Measurements from ENCODE around the gene SPAM1. TPM values are rescaled to one million over a fixed set of nuclear protein-coding genes. Genes with fewer than 3 reads are reported as not detected.

Gene SPAM1
- total RNA-seq, 4 donors from 2014 or later: 1.1 TPM; not detected in 2

- Histone ChIP-seq H3K9me3 (no peaks in the 10 kb centered on the region), H3K27ac (no peak overlapping the region), H3K36me3 (no peaks in the 10 kb centered on the region), H3K4me1 (no peaks in the 10 kb centered on the region), H3K4me3 (no peak overlapping the region), H3K27me3 (no peaks in the 10 kb centered on the region)
- no peak for DNase-seq
- TF ChIP-seq CTCF (IDR thresholded peaks at IDR 0.05) (no peak), POLR2A (IDR thresholded peaks at IDR 0.05) (no peak)
Observed at GRCh38 chr7:123974326-123974908, 49.4 kb downstream of the SPAM1 start.

GRCh38 chr7:123975084-123975483 is 50.0 kb downstream of the SPAM1 start:
- H3K9me3 ChIP-seq: no peaks in the 10 kb centered on the region
- no peak overlapping the region for H3K4me3 ChIP-seq
- H3K4me1 ChIP-seq: no peaks in the 10 kb centered on the region
- H3K27me3 ChIP-seq: no peaks in the 10 kb centered on the region
- TF ChIP-seq POLR2A (IDR thresholded peaks at IDR 0.05) (no peak), CTCF (IDR thresholded peaks at IDR 0.05) (no peak)
- no peaks in the 10 kb centered on the region for H3K36me3 ChIP-seq
- H3K27ac ChIP-seq: no peak overlapping the region
- DNase-seq: no peak

GRCh38 chr7:123977081-123977480 is 52.0 kb downstream of the SPAM1 start:
- TF ChIP-seq CTCF (IDR thresholded peaks at IDR 0.05): no peak
- TF ChIP-seq POLR2A (IDR thresholded peaks at IDR 0.05): no peak
- Histone ChIP-seq H3K27ac (no peak overlapping the region), H3K9me3 (no peaks in the 10 kb centered on the region), H3K27me3 (no peaks in the 10 kb centered on the region), H3K4me3 (no peak overlapping the region), H3K36me3 (no peaks in the 10 kb centered on the region), H3K4me1 (no peaks in the 10 kb centered on the region)
- DNase-seq: no peak

GRCh38 chr7:123979876-123980275 is 54.8 kb downstream of the SPAM1 start:
- Histone ChIP-seq H3K4me3 (no peak overlapping the region), H3K27me3 (no peaks in the 10 kb centered on the region), H3K4me1 (no peaks in the 10 kb centered on the region), H3K36me3 (no peaks in the 10 kb centered on the region), H3K9me3 (no peaks in the 10 kb centered on the region), H3K27ac (no peak overlapping the region)
- no peak for DNase-seq
- no peak for TF ChIP-seq POLR2A (IDR thresholded peaks at IDR 0.05)
- TF ChIP-seq CTCF (IDR thresholded peaks at IDR 0.05): no peak

- Histone ChIP-seq H3K27ac (no peak overlapping the region), H3K4me1 (no peaks in the 10 kb centered on the region), H3K27me3 (no peaks in the 10 kb centered on the region), H3K36me3 (no peaks in the 10 kb centered on the region), H3K9me3 (no peaks in the 10 kb centered on the region), H3K4me3 (no peak overlapping the region)
- no peak for DNase-seq
- TF ChIP-seq CTCF (IDR thresholded peaks at IDR 0.05): no peak
- TF ChIP-seq POLR2A (IDR thresholded peaks at IDR 0.05): no peak
Observed at GRCh38 chr7:123987445-123987844, 62.4 kb downstream of the SPAM1 start.

Measured in Peyer's patch (tissue), 4 donors.